ENCODE results near the gene ORC5.
"Not testable (repeated sequence)": the region's sequence is repeated elsewhere in the genome, so short reads cannot be mapped to it uniquely, and the experiment has no call there.

The ORC5 gene

DNA sequence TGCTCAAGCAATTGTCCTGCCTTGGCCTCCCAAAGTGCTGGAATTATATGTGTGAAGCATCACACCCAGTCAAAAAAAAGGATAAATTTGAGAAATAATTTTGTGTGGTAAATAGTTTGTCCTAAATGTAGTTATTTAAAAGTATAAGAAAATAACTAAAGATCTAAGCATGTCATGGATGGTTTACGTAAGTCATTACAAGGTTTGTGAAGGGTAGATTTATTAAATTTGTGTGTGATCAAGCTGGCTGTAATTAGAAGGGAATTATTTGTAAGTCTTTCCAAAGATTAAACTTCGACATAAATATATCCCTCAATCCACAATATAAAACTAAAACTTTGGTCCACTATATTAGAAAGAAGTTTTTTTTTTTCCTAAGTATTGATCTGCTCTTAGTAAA lies 28.6 kb downstream of the ORC5 start (continued):
- TF ChIP-seq, protein P1, sequence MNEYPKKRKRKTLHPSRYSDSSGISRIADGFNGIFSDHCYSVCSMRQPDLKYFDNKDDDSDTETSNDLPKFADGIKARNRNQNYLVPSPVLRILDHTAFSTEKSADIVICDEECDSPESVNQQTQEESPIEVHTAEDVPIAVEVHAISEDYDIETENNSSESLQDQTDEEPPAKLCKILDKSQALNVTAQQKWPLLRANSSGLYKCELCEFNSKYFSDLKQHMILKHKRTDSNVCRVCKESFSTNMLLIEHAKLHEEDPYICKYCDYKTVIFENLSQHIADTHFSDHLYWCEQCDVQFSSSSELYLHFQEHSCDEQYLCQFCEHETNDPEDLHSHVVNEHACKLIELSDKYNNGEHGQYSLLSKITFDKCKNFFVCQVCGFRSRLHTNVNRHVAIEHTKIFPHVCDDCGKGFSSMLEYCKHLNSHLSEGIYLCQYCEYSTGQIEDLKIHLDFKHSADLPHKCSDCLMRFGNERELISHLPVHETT (tag by site-specific recombination; IDR thresholded peaks at IDR 0.05) = no peak
- peak; percentile 90 for TF ChIP-seq SETDB1 (IDR thresholded peaks at IDR 0.05; ENCODE audit: insufficient read length, low read length)
- TF ChIP-seq ZNF76 (tag by site-specific recombination; IDR thresholded peaks at IDR 0.05; ENCODE audit: borderline replicate concordance, low read depth) = no peak
- 0 out of 2 replicates have a peak, but pooled peaks have one; percentile 13 for TF ChIP-seq ZNF626 (tag by site-specific recombination; IDR thresholded peaks at IDR 0.05)
- TF ChIP-seq, protein P2, sequence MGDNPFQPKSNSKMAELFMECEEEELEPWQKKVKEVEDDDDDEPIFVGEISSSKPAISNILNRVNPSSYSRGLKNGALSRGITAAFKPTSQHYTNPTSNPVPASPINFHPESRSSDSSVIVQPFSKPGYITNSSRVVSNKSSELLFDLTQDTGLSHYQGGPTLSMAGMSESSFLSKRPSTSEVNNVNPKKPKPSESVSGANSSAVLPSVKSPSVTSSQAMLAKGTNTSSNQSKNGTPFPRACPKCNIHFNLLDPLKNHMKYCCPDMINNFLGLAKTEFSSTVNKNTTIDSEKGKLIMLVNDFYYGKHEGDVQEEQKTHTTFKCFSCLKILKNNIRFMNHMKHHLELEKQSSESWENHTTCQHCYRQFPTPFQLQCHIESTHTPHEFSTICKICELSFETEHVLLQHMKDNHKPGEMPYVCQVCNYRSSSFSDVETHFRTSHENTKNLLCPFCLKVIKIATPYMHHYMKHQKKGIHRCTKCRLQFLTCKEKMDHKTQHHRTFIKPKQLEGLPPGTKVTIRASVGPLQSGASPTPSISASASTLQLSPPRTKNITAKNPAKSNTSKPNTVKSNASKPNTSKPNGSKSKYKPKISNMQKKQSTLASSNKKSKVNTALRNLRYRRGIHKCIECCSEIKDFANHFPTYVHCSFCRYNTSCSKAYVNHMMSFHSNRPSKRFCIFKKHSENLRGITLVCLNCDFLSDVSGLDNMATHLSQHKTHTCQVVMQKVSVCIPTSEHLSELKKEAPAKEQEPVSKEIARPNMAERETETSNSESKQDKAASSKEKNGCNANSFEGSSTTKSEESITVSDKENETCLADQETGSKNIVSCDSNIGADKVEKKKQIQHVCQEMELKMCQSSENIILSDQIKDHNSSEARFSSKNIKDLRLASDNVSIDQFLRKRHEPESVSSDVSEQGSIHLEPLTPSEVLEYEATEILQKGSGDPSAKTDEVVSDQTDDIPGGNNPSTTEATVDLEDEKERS (tag by site-specific recombination; IDR thresholded peaks at IDR 0.05) = 0 out of 2 replicates have a peak, but pooled peaks have one; percentile 19
- no peak for TF ChIP-seq ZNF548 (tag by site-specific recombination; IDR thresholded peaks at IDR 0.05)
- peak; percentile 75 for TF ChIP-seq ZNF510 (tag by site-specific recombination; IDR thresholded peaks at IDR 0.05; ENCODE audit: insufficient replicate concordance)

- POLR2A ChIA-PET; CTCF ChIA-PET; H3K27ac ChIP-seq (ENCODE audit: extremely low read depth, low read depth, low read length); H3K9me3 ChIP-seq (ENCODE audit: control insufficient read depth, insufficient read depth, low read depth, low read length); H3K4me1 ChIP-seq (ENCODE audit: control insufficient read depth, insufficient read depth, low read length); H3K4me3 ChIP-seq (ENCODE audit: low read depth, low read length): not testable (repeated sequence)
- H3K36me3 ChIP-seq (ENCODE audit: control insufficient read depth in 2 of 2, insufficient read depth in 1 of 2, low read length in 2 of 2) = peaks cover 5 to 18% of the 10 kb centered on the region in 2 experiments; a peak in 2 of 3 replicates
- peak; percentile 97 for TF ChIP-seq ZNF146 (tag by site-specific recombination; IDR thresholded peaks at IDR 0.05)
- TF ChIP-seq ZNF580 (tag by site-specific recombination; IDR thresholded peaks at IDR 0.05) = peak; percentile 49; the same call in 1 of the 2 replicates
Measured at GRCh38 chr7:104177565-104178083, 30.2 kb downstream of the ORC5 start.

GRCh38 chr7:104176332-104176731 lies 31.5 kb downstream of the ORC5 start:
- Histone ChIP-seq H3K27ac (ENCODE audit: extremely low read depth, low read depth, low read length) (no peak overlapping the region), H3K4me1 (ENCODE audit: control insufficient read depth, insufficient read depth, low read length) (no peaks in the 10 kb centered on the region), H3K9me3 (ENCODE audit: control insufficient read depth, insufficient read depth, low read depth, low read length) (no peaks in the 10 kb centered on the region), H3K36me3 (ENCODE audit: control insufficient read depth in 2 of 2, insufficient read depth in 1 of 2, low read length in 2 of 2) (peaks cover 2 to 8% of the 10 kb centered on the region in 2 experiments; a peak in 2 of 3 replicates), H3K4me3 (ENCODE audit: low read depth, low read length) (no peak overlapping the region)
- TF ChIP-seq ATF2 (tag by site-specific recombination; IDR thresholded peaks at IDR 0.05; ENCODE audit: low read depth) (no peak), OSR2 (tag by site-specific recombination; IDR thresholded peaks at IDR 0.05) (no peak), ZNF19 (tag by site-specific recombination; IDR thresholded peaks at IDR 0.05; ENCODE audit: low read depth) (no peak), ZNF121 (tag by site-specific recombination; IDR thresholded peaks at IDR 0.05) (no peak), SP3 (tag by site-specific recombination; IDR thresholded peaks at IDR 0.05) (no peak), KLF10 (tag by site-specific recombination; IDR thresholded peaks at IDR 0.05) (no peak)
- ChIA-PET CTCF (no interaction called here), POLR2A (no interaction called here)

Measured in HEK293 (cell line).